IPS-11a (cell line): ENCODE data around the gene NEMP2.

Experiments
- H3K4me3 ChIP-seq: one replicate; pipeline ENCODE4 v1.5.1; 2013; ENCODE audit warnings: low read depth, low read length, control low read depth

NEMP2 gene

DNA sequence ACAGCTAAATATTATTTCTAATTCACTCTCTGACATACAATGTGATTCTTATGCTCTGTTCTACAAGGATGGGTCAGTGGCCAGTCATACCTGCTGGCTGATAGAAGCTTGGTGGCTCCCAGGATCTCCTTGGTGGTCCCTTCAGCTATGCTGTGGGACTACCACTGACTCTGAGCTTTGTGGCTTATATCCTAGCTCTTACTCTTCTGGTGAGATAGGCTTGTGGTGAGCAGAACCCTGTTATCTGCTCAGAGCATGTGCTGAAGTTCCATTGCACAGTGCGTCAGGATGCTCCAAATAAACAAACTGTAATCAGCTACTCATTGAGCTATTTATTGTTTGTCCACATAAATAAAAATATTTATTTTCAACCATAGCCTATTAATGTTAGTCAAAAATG lies 74.6 kb downstream of the NEMP2 start:
- no peak overlapping the region for H3K4me3 ChIP-seq

DNA sequence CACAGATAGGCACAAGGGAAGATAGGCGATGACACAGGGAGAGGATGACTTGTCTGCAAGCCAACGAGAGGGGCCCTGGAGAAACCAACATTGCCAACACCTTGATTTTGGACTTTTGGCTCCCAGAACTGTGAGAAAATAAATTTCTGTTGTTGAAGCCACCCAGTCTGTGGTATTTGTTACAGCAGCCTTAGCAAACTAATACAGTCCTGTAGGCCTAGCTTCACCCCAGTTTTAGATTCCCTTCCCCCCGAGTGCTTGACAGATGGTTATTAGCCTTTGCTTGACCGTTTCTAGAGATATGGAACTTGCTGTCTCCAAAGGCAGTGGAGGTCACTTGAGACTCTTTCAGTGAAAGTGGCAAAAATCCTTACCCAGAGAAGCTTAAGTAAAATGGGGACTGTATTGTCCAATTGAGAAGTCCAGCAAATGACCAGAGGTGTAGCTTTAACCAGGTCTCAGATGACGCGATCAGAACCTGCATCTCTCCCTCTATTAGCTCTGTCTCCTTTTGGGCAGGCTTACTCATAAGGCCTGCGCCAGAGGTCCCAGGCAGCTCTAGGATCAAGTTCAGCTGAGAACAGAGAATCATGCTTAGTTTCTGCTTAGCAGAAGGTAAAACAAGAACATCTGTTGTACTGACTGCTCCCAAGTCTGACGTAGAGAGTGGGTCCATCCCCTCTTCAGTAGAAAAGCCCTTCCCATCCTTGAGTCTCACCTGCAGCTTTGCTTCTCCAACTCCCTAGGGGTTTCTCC lies 76.0 kb downstream of the NEMP2 start:
- H3K4me3 ChIP-seq = no peak overlapping the region

DNA sequence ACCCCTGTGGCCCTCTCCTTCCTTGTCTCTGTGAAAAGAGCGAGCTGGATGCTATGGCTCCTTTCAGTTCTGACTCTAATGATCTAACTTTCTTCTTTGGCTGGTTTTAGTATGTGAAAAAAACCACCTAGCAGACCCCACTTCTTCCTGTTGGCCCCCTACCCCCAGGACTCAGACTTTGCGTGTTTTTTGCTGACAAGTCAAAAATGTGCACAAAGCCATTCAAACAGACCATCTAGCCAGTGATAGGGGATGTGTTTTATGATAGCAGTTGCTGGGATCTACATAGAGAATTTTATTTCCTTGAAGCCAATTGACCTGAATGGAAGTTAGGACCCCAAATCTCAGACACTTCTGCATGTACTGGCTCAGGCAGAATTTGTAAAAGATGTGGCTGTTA lies 77.3 kb downstream of the NEMP2 start:
- H3K4me3 ChIP-seq = no peak overlapping the region

GRCh38 chr2:190456833-190457232 lies 77.7 kb downstream of the NEMP2 start:
- H3K4me3 ChIP-seq = no peak overlapping the region

DNA sequence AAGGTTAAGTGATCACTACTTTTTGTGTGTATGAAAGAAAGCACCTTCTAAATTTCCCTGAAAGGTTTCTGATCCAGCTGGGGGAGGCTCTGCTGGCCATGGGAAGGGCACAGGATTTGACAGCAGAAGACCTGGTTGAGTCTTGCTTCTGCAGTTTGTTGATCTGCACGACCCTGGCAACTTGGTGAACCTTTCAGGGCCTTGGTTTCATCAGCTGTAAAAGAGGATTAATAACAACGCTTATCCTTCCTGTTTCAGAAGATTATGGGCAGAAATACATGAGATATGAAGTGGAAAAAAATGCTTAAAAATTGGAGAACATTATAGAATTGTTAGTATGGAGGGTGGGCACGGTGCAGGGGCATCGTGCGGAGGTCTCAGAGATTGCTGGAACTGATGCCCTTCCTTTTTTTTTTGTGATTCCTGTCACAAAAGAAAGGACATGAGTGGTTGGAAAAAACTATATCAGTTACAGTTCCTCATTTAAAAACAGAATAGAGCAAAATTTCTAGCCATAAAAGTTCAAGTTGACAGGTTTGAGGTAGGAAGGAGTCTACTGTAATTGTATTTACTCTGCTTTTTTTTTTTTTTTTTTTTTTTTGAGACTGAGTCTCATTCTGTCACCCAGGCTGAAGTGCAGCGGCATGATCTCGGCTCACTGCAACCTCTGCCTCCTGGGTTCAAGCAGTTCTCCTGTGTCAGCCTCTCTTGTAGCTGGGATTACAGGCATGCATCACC lies 79.0 kb downstream of the NEMP2 start:
- H3K4me3 ChIP-seq = no peak overlapping the region

- no peak overlapping the region for H3K4me3 ChIP-seq
Observed at GRCh38 chr2:190454795-190455194, 79.7 kb downstream of the NEMP2 start.
